ENCODE data around the gene TKT. TPM values are rescaled to one million over a fixed set of nuclear protein-coding genes. Genes with fewer than 3 reads are reported as not detected.

Gene TKT
- total RNA-seq, 2 experiments from 2014 or later = 91.5 to 103 TPM

GRCh38 chr3:53261712-53262111 is 5.9 kb upstream of the TKT start:
- Mint-ChIP-seq H3K27ac (no peak overlapping the region), H3K27me3 (peaks cover 4% of the 10 kb centered on the region), H3K4me3 (no peak overlapping the region), H3K36me3 (ENCODE audit: low read depth) (no peaks in the 10 kb centered on the region), H3K9me3 (no peaks in the 10 kb centered on the region), H3K4me1 (ENCODE audit: low read depth) (no peaks in the 10 kb centered on the region)
- Histone ChIP-seq H3K4me3 (ENCODE audit: low read length) (no peak overlapping the region), H3K36me3 (ENCODE audit: insufficient read depth, low read length) (no peaks in the 10 kb centered on the region), H3K27me3 (ENCODE audit: control insufficient read depth in 1 of 2, insufficient read depth in 2 of 2, low read length in 2 of 2) (no peaks in the 10 kb centered on the region), H3K9me3 (ENCODE audit: control insufficient read depth in 1 of 2, insufficient read depth in 1 of 2, low read length in 2 of 2) (no peaks in the 10 kb centered on the region), H3K4me1 (ENCODE audit: insufficient read depth, low read length) (no peaks in the 10 kb centered on the region), H3K27ac (ENCODE audit: low read depth in 1 of 2, low read length in 2 of 2) (no peak overlapping the region)
- ChIA-PET CTCF (no interaction called here), POLR2A (no interaction called here)
- TF ChIP-seq CTCF (IDR thresholded peaks at IDR 0.05) = no peak
- intact Hi-C loops (cut with DNase I, micrococcal nuclease) = no loop called here
- DNase-seq (no peak), ATAC-seq (ENCODE audit: poor library complexity) (no peak)

GRCh38 chr3:53260286-53260785 is 4.5 kb upstream of the TKT start:
- H3K9me3 Mint-ChIP-seq = no peaks in the 10 kb centered on the region
- H3K27me3 Mint-ChIP-seq = no peaks in the 10 kb centered on the region
- Histone ChIP-seq H3K27ac (ENCODE audit: low read depth in 1 of 2, low read length in 2 of 2) (no peak overlapping the region), H3K4me3 (ENCODE audit: low read length) (no peak overlapping the region), H3K9me3 (ENCODE audit: control insufficient read depth in 1 of 2, insufficient read depth in 1 of 2, low read length in 2 of 2) (no peaks in the 10 kb centered on the region), H3K27me3 (ENCODE audit: control insufficient read depth in 1 of 2, insufficient read depth in 2 of 2, low read length in 2 of 2) (no peaks in the 10 kb centered on the region), H3K36me3 (ENCODE audit: insufficient read depth, low read length) (no peaks in the 10 kb centered on the region), H3K4me1 (ENCODE audit: insufficient read depth, low read length) (peaks cover 4% of the 10 kb centered on the region)
- DNase-seq = no peak
- no peaks in the 10 kb centered on the region for H3K4me1 Mint-ChIP-seq (ENCODE audit: low read depth)
- peaks cover under 1% of the 10 kb centered on the region for H3K36me3 Mint-ChIP-seq (ENCODE audit: low read depth)
- no peak overlapping the region for H3K27ac Mint-ChIP-seq
- ChIA-PET CTCF (no interaction called here), POLR2A (no interaction called here)
- ATAC-seq (ENCODE audit: poor library complexity) = no peak
- H3K4me3 Mint-ChIP-seq = no peak overlapping the region
- intact Hi-C loops (cut with DNase I, micrococcal nuclease) = no loop called here
- no peak for TF ChIP-seq CTCF (IDR thresholded peaks at IDR 0.05)

- H3K27ac ChIP-seq (ENCODE audit: low read depth in 1 of 2, low read length in 2 of 2) = no peak overlapping the region
- TF ChIP-seq CTCF (IDR thresholded peaks at IDR 0.05) = no peak
- no peaks in the 10 kb centered on the region for H3K9me3 ChIP-seq (ENCODE audit: control insufficient read depth in 1 of 2, insufficient read depth in 1 of 2, low read length in 2 of 2)
- H3K36me3 Mint-ChIP-seq (ENCODE audit: low read depth) = peaks cover 8% of the 10 kb centered on the region
- H3K36me3 ChIP-seq (ENCODE audit: insufficient read depth, low read length) = no peaks in the 10 kb centered on the region
- peaks cover 5% of the 10 kb centered on the region for H3K4me1 Mint-ChIP-seq (ENCODE audit: low read depth)
- intact Hi-C loops (cut with DNase I, micrococcal nuclease) = loop anchor here in 1 of 2 experiments (5.0 to 10.0 kb wide), 3 partner anchors 127 to 623 kb away; partner anchors contain the start of genes ACTR8, RFT1 and STIMATE
- H3K27me3 ChIP-seq (ENCODE audit: control insufficient read depth in 1 of 2, insufficient read depth in 2 of 2, low read length in 2 of 2) = no peaks in the 10 kb centered on the region
- no peaks in the 10 kb centered on the region for H3K9me3 Mint-ChIP-seq
- H3K27me3 Mint-ChIP-seq = no peaks in the 10 kb centered on the region
- no peak for DNase-seq
- no peak for ATAC-seq (ENCODE audit: poor library complexity)
- ChIA-PET POLR2A (no interaction called here), CTCF (no interaction called here)
- H3K4me3 Mint-ChIP-seq = no peak overlapping the region
- no peak overlapping the region for H3K4me3 ChIP-seq (ENCODE audit: low read length)
- peaks cover 9% of the 10 kb centered on the region for H3K4me1 ChIP-seq (ENCODE audit: insufficient read depth, low read length)
- no peak overlapping the region for H3K27ac Mint-ChIP-seq
These were observed 3.8 kb upstream of the TKT start for GRCh38 chr3:53259427-53260259.

All from CD4-positive, alpha-beta T cell (primary cell).